Neuronal stem cell (in vitro differentiated cells): ENCODE measurements around the gene DUOXA1.

Experiments
- DNase-seq: peaks from one replicate; pipeline ENCODE4 v3.0.0-alpha.2; 2013; ENCODE audit warnings: low spot score
- H2AFZ ChIP-seq: one replicate; pipeline ENCODE4 v1.6.1; 2013; ENCODE audit warnings: mild to moderate bottlenecking, low read length, inconsistent platforms
- H2AK5ac ChIP-seq: 2 replicates; pipeline ENCODE4 v1.6.1; 2013; ENCODE audit warnings: low read depth, mild to moderate bottlenecking, inconsistent platforms, low read length, moderate library complexity, mixed read lengths
- H2BK120ac ChIP-seq: 2 replicates; pipeline ENCODE4 v1.6.1; 2013; ENCODE audit warnings: low read depth, mild to moderate bottlenecking, inconsistent platforms, low read length, moderate library complexity, mixed read lengths
- H2BK12ac ChIP-seq: one replicate; pipeline ENCODE4 v1.6.1; 2013; ENCODE audit warnings: low read length, inconsistent platforms
- H2BK15ac ChIP-seq: 2 replicates; pipeline ENCODE4 v1.6.1; 2013; ENCODE audit warnings: mild to moderate bottlenecking, low read length, inconsistent platforms, mixed read lengths
- H2BK5ac ChIP-seq: one replicate; pipeline ENCODE4 v1.6.1; 2013; ENCODE audit warnings: inconsistent platforms, mild to moderate bottlenecking, low read length, moderate library complexity
- H3K14ac ChIP-seq: one replicate; pipeline ENCODE4 v1.6.1; 2013; ENCODE audit warnings: low read length, inconsistent platforms
- H3K18ac ChIP-seq: 2 replicates; pipeline ENCODE4 v1.6.1; 2013; ENCODE audit warnings: low read length, inconsistent platforms
- H3K23ac ChIP-seq: 2 replicates; pipeline ENCODE4 v1.6.1; 2013; ENCODE audit warnings: low read depth, mild to moderate bottlenecking, mixed read lengths, low read length, inconsistent platforms; ENCODE audit not compliant: poor library complexity
- H3K27ac ChIP-seq: replicated peaks from 3 replicates; pipeline ENCODE4 v1.5.1; 2013; ENCODE audit warnings: low read length, inconsistent platforms
- H3K27me3 ChIP-seq, 3 experiments: 2 replicates each; pipeline ENCODE4 v1.6.1; 2013; ENCODE audit warnings: low read length in 3 of 3, mild to moderate bottlenecking in 2 of 3, inconsistent platforms in 1 of 3, low read depth in 1 of 3, mixed read lengths in 1 of 3, moderate library complexity in 1 of 3; ENCODE audit not compliant: control insufficient read depth in 3 of 3, insufficient read depth in 3 of 3
- H3K36me3 ChIP-seq, 2 donors: replicated peaks in 1 of 2; 2 replicates each; pipeline ENCODE4 v1.6.1; 2013; ENCODE audit warnings: low read length in 2 of 2; ENCODE audit not compliant: control insufficient read depth in 2 of 2, insufficient read depth in 2 of 2
- H3K4ac ChIP-seq: 2 replicates; pipeline ENCODE4 v1.6.1; 2013; ENCODE audit warnings: inconsistent platforms, mild to moderate bottlenecking, low read length, moderate library complexity
- H3K4me1 ChIP-seq, 2 donors: 1 replicate in 1 of 2; 2 replicates in 1 of 2; pipeline ENCODE4 v1.6.1; 2013; ENCODE audit warnings: low read length in 2 of 2, low read depth in 1 of 2; ENCODE audit not compliant: control insufficient read depth in 2 of 2, insufficient read depth in 1 of 2
- H3K4me2 ChIP-seq: one replicate; pipeline ENCODE4 v1.6.1; 2013; ENCODE audit warnings: mild to moderate bottlenecking, low read length, inconsistent platforms; ENCODE audit not compliant: insufficient read depth, poor library complexity, severe bottlenecking
- H3K4me3 ChIP-seq, 2 donors: 2 replicates each; pipeline ENCODE4 v1.5.1; 2013; ENCODE audit warnings: low read length in 2 of 2, mild to moderate bottlenecking in 2 of 2, inconsistent platforms in 1 of 2, moderate library complexity in 1 of 2
- H3K79me1 ChIP-seq: one replicate; pipeline ENCODE4 v1.6.1; 2013; ENCODE audit warnings: low read depth, mild to moderate bottlenecking, inconsistent platforms, low read length, moderate library complexity
- H3K9ac ChIP-seq: one replicate; pipeline ENCODE4 v1.6.1; 2013; ENCODE audit warnings: mild to moderate bottlenecking, low read depth, low read length, inconsistent platforms; ENCODE audit not compliant: poor library complexity
- H3K9me3 ChIP-seq, 2 donors: replicated peaks in 1 of 2; 2 replicates each; pipeline versions ENCODE3 to v1.6.1; 2013; ENCODE audit warnings: low read length in 2 of 2, mild to moderate bottlenecking in 2 of 2, inconsistent platforms in 1 of 2, low read depth in 1 of 2, mixed read lengths in 1 of 2, moderate library complexity in 1 of 2; ENCODE audit not compliant: control insufficient read depth in 2 of 2, insufficient read depth in 1 of 2
- H4K8ac ChIP-seq: one replicate; pipeline ENCODE4 v1.6.1; 2013; ENCODE audit warnings: low read depth, mild to moderate bottlenecking, inconsistent platforms, low read length, moderate library complexity
- H4K91ac ChIP-seq: one replicate; pipeline ENCODE4 v1.6.1; 2013; ENCODE audit warnings: low read length, low read depth, mild to moderate bottlenecking, inconsistent platforms; ENCODE audit not compliant: poor library complexity
- WGBS, 2 donors: extraction: QIAGEN DNeasy Blood & Tissue Kit; methylation state at CpG; one replicate each; pipeline ENCODE4 v1.1.7; 2013; ENCODE audit warnings: missing lambda C conversion rate in 2 of 2, mixed read lengths in 1 of 2; ENCODE audit not compliant: insufficient read length in 2 of 2, insufficient replicate concordance in 1 of 2; ENCODE audit errors: extremely low coverage in 2 of 2; 5-methylcytosine and 5-hydroxymethylcytosine counted together

DUOXA1 gene

GRCh38 chr15:45095661-45096060 lies 34.0 kb downstream of the DUOXA1 start:
- Histone ChIP-seq H3K9me3 (peaks cover 0 to 2% of the 10 kb centered on the region in 2 donors), H3K36me3 (no peaks in the 10 kb centered on the region), H3K9ac (no peak overlapping the region), H2BK12ac (no peak overlapping the region), H4K8ac (no peak overlapping the region), H3K27ac (no peak overlapping the region), H4K91ac (no peak overlapping the region), H2BK5ac (peak overlapping the region; percentile 31), H2AK5ac (no peak overlapping the region), H3K4ac (no peak overlapping the region), H3K14ac (no peak overlapping the region), H3K23ac (no peak overlapping the region), H3K4me3 (no peak overlapping the region), H3K4me1 (peaks cover 0 to 4% of the 10 kb centered on the region in 2 donors), H2BK15ac (no peak overlapping the region), H3K27me3 (peaks cover 0 to 61% (median 0%) of the 10 kb centered on the region in 3 experiments), H3K4me2 (no peak overlapping the region), H2BK120ac (no peak overlapping the region), H3K18ac (no peak overlapping the region), H3K79me1 (no peaks in the 10 kb centered on the region), H2AFZ (no peak overlapping the region)
- no CpG with 5 or more reads among the region's 11 CpGs for WGBS, 2 donors
- no peak for DNase-seq

- H3K27me3 ChIP-seq, result peaks cover 0 to 66% (median 0%) of the 10 kb centered on the region in 3 experiments
These were observed 35.3 kb downstream of the DUOXA1 start for GRCh38 chr15:45094358-45094730.

GRCh38 chr15:45093622-45094357 lies 35.9 kb downstream of the DUOXA1 start:
- no peak overlapping the region for H3K27ac ChIP-seq
- no peak overlapping the region for H3K4me3 ChIP-seq
- no peak overlapping the region for H2AFZ ChIP-seq
- H2BK15ac ChIP-seq, result no peak overlapping the region
- no peak overlapping the region for H2AK5ac ChIP-seq
- peak overlapping the region; percentile 45 for H3K23ac ChIP-seq
- H3K4me1 ChIP-seq, result no peaks in the 10 kb centered on the region
- H4K91ac ChIP-seq, result no peak overlapping the region
- H3K4me2 ChIP-seq, result no peak overlapping the region
- no peak overlapping the region for H3K14ac ChIP-seq
- no peak overlapping the region for H2BK5ac ChIP-seq
- H3K36me3 ChIP-seq, result no peaks in the 10 kb centered on the region
- no peak for DNase-seq
- no peak overlapping the region for H3K4ac ChIP-seq
- no peaks in the 10 kb centered on the region for H3K79me1 ChIP-seq
- H3K27me3 ChIP-seq, result peaks cover 0 to 72% (median 0%) of the 10 kb centered on the region in 3 experiments
- H3K9ac ChIP-seq, result peak overlapping the region; percentile 32
- H4K8ac ChIP-seq, result no peak overlapping the region
- peaks cover 0 to 2% of the 10 kb centered on the region in 2 donors for H3K9me3 ChIP-seq
- peak overlapping the region; percentile 29 for H3K18ac ChIP-seq
- no peak overlapping the region for H2BK120ac ChIP-seq
- no peak overlapping the region for H2BK12ac ChIP-seq
- no CpG with 5 or more reads among the region's 11 CpGs for WGBS, 2 donors

More at GRCh38 chr15:45094358-45094730, 35.3 kb downstream of the DUOXA1 start:
- no peak overlapping the region for H3K4me2 ChIP-seq
- no peak overlapping the region for H3K4ac ChIP-seq
- H2BK120ac ChIP-seq, result no peak overlapping the region
- no peak overlapping the region for H2AK5ac ChIP-seq
- H2BK5ac ChIP-seq, result no peak overlapping the region
- no peaks in the 10 kb centered on the region for H3K36me3 ChIP-seq
- H3K14ac ChIP-seq, result no peak overlapping the region
- H2BK15ac ChIP-seq, result no peak overlapping the region
- DNase-seq, result no peak
- peak overlapping the region; percentile 32 for H3K9ac ChIP-seq
- H4K91ac ChIP-seq, result no peak overlapping the region
- no peak overlapping the region for H2BK12ac ChIP-seq
- peaks cover 0 to 2% of the 10 kb centered on the region in 2 donors for H3K9me3 ChIP-seq
- H3K18ac ChIP-seq, result peak overlapping the region; percentile 29
- no peak overlapping the region for H3K27ac ChIP-seq
- peak overlapping the region; percentile 45 for H3K23ac ChIP-seq
- H3K4me3 ChIP-seq, result no peak overlapping the region
- no peaks in the 10 kb centered on the region for H3K79me1 ChIP-seq
- no CpG with 5 or more reads among the region's 9 CpGs for WGBS, 2 donors
- H2AFZ ChIP-seq, result no peak overlapping the region
- H4K8ac ChIP-seq, result no peak overlapping the region
- H3K4me1 ChIP-seq, result no peaks in the 10 kb centered on the region

- no CpG with 5 or more reads among the region's 4 CpGs for WGBS, 2 donors
- Histone ChIP-seq H4K8ac (no peak overlapping the region), H3K9ac (no peak overlapping the region), H3K36me3 (no peaks in the 10 kb centered on the region), H4K91ac (no peak overlapping the region), H2BK15ac (no peak overlapping the region), H3K4me3 (no peak overlapping the region), H2BK120ac (no peak overlapping the region), H2AFZ (no peak overlapping the region), H2BK5ac (no peak overlapping the region), H3K4me1 (no peaks in the 10 kb centered on the region), H3K14ac (no peak overlapping the region), H3K4me2 (no peak overlapping the region), H3K79me1 (no peaks in the 10 kb centered on the region), H3K27ac (no peak overlapping the region), H2BK12ac (no peak overlapping the region), H3K27me3 (peaks cover 0 to 75% (median 0%) of the 10 kb centered on the region in 3 experiments), H3K18ac (no peak overlapping the region), H3K4ac (no peak overlapping the region), H2AK5ac (no peak overlapping the region), H3K23ac (no peak overlapping the region), H3K9me3 (peaks cover 0 to 2% of the 10 kb centered on the region in 2 donors)
- no peak for DNase-seq
These were observed 36.7 kb downstream of the DUOXA1 start for GRCh38 chr15:45093013-45093412.
